Measurements from ENCODE around the gene PPIF.

Gene PPIF

GRCh38 chr10:79347226-79347893 lies at the start of gene PPIF:
PPIF (plus strand) TSS chr10:79347469; CDS start chr10:79347549, 80 bp downstream.
- peak; percentile 96 for DNase-seq (ENCODE audit: low spot score)
- TF ChIP-seq, protein P1, sequence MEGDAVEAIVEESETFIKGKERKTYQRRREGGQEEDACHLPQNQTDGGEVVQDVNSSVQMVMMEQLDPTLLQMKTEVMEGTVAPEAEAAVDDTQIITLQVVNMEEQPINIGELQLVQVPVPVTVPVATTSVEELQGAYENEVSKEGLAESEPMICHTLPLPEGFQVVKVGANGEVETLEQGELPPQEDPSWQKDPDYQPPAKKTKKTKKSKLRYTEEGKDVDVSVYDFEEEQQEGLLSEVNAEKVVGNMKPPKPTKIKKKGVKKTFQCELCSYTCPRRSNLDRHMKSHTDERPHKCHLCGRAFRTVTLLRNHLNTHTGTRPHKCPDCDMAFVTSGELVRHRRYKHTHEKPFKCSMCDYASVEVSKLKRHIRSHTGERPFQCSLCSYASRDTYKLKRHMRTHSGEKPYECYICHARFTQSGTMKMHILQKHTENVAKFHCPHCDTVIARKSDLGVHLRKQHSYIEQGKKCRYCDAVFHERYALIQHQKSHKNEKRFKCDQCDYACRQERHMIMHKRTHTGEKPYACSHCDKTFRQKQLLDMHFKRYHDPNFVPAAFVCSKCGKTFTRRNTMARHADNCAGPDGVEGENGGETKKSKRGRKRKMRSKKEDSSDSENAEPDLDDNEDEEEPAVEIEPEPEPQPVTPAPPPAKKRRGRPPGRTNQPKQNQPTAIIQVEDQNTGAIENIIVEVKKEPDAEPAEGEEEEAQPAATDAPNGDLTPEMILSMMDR (conservative IDR thresholded peaks at IDR 0.05; ENCODE audit: low read depth) = peak; percentile 94
- ChIA-PET POLR2A (ENCODE audit: low non-redundant PET) (no interaction called here), CTCF (interaction anchor here (0.6 to 1.1 kb wide), 6 partner anchors 12 to 364 kb away, joined by 3 to 5 read pairs (median 4); no protein-coding TSS in a partner anchor)
- H3K27ac ChIP-seq = peak within 1 kb of the TSS; percentile 85

DNA sequence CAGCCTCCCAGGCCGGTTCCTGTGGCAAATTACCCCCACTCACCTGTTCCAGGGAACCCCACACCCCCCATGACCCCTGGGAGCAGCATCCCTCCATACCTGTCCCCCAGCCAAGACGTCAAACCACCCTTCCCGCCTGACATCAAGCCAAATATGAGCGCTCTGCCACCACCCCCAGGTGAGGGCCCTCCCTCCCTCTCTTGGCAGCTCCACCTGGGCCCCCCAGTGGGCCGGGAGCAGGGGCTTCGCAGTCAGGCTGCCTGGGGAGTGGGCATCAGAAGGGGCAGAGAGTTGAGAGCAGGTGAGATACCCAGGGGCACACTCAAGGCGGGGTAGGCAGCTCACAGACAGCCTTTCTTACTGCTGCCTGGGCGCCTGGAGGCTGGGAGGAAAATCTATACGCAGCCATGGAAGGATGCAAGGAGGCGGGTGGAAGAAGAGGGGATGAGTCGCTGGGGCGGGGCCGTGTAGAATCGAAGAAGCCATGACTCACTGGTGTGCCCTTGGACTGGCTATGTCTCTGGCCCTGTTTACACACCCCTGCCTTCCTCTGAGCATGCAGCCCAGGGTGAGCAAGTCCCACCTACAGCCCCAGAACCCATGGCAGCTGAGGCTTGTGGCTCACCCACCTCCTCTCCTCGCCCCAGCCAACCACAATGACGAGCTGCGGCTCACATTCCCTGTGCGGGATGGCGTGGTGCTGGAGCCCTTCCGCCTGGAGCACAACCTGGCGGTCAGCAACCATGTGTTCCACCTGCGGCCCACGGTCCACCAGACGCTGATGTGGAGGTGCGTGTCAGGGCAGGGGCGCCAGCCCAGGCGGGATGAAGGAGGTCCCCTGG lies 48.6 kb upstream of the PPIF start:
- peak; percentile 96 for DNase-seq (ENCODE audit: low spot score)
- ChIA-PET CTCF (no interaction called here), POLR2A (ENCODE audit: low non-redundant PET) (no interaction called here)
- H3K27ac ChIP-seq = peak overlapping the region; percentile 80
- TF ChIP-seq, protein P1 (conservative IDR thresholded peaks at IDR 0.05; ENCODE audit: low read depth) = no peak

DNA sequence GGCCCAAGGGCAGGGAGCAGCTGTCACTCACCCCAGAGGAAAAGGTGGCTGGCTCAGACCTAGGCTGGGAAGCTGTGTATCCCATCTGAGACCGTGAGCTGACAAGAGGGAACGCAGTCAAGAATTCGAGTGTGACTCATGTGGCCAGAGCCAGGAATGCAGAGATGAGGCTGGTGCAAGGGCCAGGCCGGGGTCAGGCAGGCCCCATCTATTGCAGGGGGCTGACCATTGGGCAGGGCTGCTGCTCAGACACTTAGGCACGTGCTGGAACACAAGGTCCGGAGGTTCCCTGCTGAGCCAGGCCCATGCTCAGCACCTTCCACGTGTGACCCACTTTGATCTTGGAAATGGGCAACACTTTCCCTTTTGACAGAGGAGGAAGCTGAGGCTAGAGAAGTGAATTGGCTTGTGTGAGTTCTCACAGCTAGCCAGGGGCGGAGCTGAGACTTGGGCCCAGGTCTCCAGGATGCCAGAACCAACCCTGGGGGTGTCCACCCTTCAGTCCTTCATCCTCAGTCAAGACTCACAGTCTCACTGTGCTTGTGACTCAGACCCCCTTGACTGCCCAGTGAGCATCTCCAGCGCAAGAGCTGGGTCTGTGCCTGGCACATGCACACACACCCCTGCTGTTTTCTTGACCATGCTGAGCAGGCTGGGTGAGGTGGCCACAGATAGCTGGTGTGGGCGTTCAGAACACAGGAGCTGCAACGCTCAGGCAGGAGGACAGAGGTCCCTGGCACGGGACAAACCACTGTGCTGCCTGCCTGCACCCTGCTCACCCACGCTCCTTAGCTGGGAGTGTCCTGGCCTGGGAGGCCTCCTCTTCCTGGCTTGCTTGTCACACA lies 47.6 kb upstream of the PPIF start:
- ChIA-PET POLR2A (ENCODE audit: low non-redundant PET) (no interaction called here), CTCF (interaction anchor here (0.7 kb wide), 1 partner anchor 97 kb away, joined by 3 read pairs; no protein-coding TSS in a partner anchor)
- TF ChIP-seq, protein P1 (conservative IDR thresholded peaks at IDR 0.05; ENCODE audit: low read depth) = no peak

GRCh38 chr10:79300711-79301110 lies 46.6 kb upstream of the PPIF start:
- POLR2A ChIA-PET (ENCODE audit: low non-redundant PET) = no interaction called here
- no peak for DNase-seq (ENCODE audit: low spot score)
- H3K27ac ChIP-seq = no peak overlapping the region; the same call in 1 of the 2 replicates
- TF ChIP-seq, protein P1 (conservative IDR thresholded peaks at IDR 0.05; ENCODE audit: low read depth) = no peak
- CTCF ChIA-PET = no interaction called here

More for the DNA sequence above, 47.6 kb upstream of the PPIF start:
- peak overlapping the region; percentile 80 for H3K27ac ChIP-seq
- DNase-seq (ENCODE audit: low spot score) = peak; percentile 35

GRCh38 chr10:79301754-79302530 lies 45.3 kb upstream of the PPIF start:
- H3K27ac ChIP-seq = peak overlapping the region; percentile 16
- no peak for DNase-seq (ENCODE audit: low spot score)
- CTCF ChIA-PET = interaction anchor here (0.6 kb wide), 2 partner anchors 64 to 139 kb away, joined by 3 read pairs; no protein-coding TSS in a partner anchor
- POLR2A ChIA-PET (ENCODE audit: low non-redundant PET) = no interaction called here
- TF ChIP-seq, protein P1 (conservative IDR thresholded peaks at IDR 0.05; ENCODE audit: low read depth) = no peak
